Left cardiac atrium (tissue), 4 donors: Measurements from ENCODE around the gene EPHA4. TPM values are rescaled to one million over a fixed set of nuclear protein-coding genes. Genes with fewer than 3 reads are reported as not detected.

Source experiments
- ATAC-seq, 2 donors: fragments of 200-7000 bp; cut with Tn5 transposase; one replicate each; pipeline ENCODE4 v1.9.1; 2020; ENCODE audit warnings: mild to moderate bottlenecking in 2 of 2, moderate library complexity in 2 of 2
- DNase-seq: peaks from one replicate; pipeline ENCODE4 v3.0.0-alpha.2; 2020
- intact Hi-C, 2 donors: fragments of 100-400 bp; cut with DNase I; formaldehyde crosslinking; loops; one replicate each; pipeline versions ENCODE4 v1.14.1 to v1.15.1; 2022 to 2023
- total RNA-seq, 2 donors: library from RNA; stranded (reverse); fragmentation: NEBNext Ultra II Directional; extraction: Animal tissue kit (Norgen Biotek cat#: 25700); gene quantifications; one replicate each; pipeline ENCODE4 v1.2.1, GENCODE V29; 2021
- donor health status: DM: no; HTN: yes; CAD: no.
- donor health status: DM: no; HTN: yes; CAD: no; lungs with severe emphysema.
- donor health status: DM: yes; HTN: yes; CAD: no.
- donor health status: Dilated cardiomyopathy.

The EPHA4 gene
- total RNA-seq, 2 donors from 2014 or later, result 55.8 to 84.1 TPM

DNA sequence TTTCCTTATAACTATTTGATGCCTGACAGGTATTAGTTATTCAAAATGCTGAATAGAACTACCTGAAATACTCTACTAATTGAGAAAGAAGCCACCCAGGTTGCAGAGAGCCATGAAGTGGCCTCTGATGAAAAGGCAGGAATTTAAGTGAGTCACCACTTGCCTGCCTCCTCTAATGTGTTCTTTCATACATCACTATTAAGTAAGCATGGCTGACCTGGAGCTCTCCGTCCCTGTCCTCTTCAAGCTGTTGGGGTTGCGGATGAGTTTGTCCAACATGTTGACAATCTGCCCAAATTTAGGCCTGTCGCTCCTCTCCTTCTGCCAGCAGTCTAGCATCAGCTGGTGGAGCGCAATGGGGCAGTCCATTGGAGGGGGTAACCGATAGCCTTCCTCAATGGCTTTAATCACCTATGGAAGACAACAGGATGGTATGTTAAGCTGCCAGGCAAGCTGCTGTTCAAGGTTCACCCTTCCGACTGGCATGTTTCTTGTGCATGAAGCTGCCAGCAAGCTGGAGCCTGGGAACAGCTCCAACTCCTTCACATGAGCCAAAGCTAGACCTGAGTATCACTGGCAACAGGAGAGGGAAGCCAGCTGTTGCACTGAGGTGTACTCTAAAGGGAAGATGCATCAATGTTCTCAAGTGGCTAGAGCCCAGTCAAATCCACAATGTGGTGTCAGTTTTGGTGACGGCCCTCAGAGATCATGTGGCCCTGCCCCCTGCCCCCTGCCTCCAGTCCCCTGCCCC lies 142.2 kb downstream of the EPHA4 start:
- ATAC-seq (peak; percentile 59 to 84), DNase-seq (peak; percentile 28)
- intact Hi-C loops, result loop anchor here in 1 of 2 donors (5.0 kb wide), 1 partner anchor 142 kb away; the partner anchor contains the start of gene EPHA4

DNA sequence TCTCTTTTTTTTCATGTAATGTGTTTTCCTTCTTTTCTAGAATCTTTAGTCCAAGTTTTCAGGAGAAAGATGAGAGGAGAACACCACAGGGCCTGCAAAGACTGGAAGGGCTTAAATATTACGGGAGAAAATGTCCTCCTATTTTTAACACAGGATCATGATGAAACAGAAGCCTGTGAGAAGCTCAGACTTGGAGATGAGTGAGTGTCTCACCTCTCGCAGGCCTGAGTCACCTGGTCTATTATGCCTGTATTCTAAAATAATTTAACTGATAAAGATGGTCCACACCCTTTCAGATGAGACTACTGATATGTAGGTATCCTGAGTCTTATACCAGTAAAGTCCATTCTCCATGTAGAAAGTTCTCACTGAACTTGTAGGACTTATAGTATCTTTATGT lies 143.2 kb downstream of the EPHA4 start:
- intact Hi-C loops, result loop anchor here in 1 of 2 donors (5.0 kb wide), 1 partner anchor 143 kb away; the partner anchor contains the start of gene EPHA4
- no peak for DNase-seq
- no peak for ATAC-seq

DNA sequence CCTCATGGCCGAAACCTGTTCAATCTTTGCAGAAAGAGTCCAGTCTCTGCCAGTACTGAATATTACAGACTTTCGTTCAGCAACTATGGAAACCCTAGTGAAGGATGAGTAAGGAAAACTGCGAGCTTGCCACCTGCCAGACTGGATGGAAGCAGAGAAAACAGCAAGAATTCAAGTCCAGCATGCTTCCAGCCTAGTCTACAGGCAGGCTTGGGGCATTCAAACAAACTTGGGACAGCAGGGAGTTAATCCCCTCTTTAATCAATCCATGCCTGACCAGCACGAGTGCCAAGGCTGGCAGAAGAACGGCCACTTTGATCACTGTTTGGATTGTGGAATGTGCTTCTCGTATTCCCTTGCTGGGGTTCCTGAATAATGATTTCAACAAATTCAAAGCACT lies 145.2 kb downstream of the EPHA4 start:
- ATAC-seq, result no peak
- intact Hi-C loops, result loop anchor here in 1 of 2 donors (5.0 kb wide), 1 partner anchor 145 kb away; the partner anchor contains the start of gene EPHA4
- DNase-seq, result no peak

DNA sequence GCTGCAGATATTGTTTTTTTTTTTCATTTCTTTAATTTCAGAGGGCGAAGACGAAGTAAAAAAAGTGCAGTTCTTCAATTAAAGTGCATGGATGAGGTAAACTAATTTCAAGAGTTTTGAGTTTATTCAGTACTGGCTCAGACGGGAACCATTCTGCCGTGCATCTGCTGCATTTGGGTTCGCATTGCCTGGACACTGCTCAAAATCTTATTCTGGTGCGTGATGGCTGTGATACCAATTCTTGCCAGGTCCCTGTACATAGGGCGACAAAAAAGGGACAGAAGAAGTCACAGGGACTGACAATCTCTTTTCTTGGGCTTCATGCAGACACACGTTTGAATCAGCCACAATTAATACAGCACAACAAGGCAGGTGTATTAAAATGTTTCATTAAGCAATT lies 146.2 kb downstream of the EPHA4 start:
- DNase-seq (no peak), ATAC-seq (no peak)
- intact Hi-C loops, result loop anchor here in 1 of 2 donors (5.0 kb wide), 1 partner anchor 146 kb away; the partner anchor contains the start of gene EPHA4

DNA sequence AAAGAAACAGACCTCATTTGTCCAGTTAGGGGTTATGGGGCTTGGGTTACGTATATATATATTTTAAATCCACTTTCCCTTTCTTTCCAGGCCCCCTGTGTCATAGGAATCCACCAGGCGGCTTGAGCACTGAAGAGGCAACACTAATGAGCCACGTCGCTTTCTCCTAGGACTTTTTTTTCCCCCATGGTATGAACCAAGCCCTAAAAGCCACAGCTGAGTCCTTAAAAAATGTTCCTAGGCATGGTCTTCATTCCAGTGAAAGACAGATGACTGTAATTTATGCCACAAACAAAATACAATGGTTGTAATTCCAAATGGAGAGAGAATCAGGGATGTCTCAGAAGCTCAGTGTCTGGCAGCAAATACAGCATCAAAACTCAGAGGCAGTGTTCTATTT lies 146.8 kb downstream of the EPHA4 start:
- ATAC-seq (no peak), DNase-seq (no peak)
- intact Hi-C loops, result loop anchor here in 1 of 2 donors (5.0 kb wide), 1 partner anchor 147 kb away; the partner anchor contains the start of gene EPHA4

DNA sequence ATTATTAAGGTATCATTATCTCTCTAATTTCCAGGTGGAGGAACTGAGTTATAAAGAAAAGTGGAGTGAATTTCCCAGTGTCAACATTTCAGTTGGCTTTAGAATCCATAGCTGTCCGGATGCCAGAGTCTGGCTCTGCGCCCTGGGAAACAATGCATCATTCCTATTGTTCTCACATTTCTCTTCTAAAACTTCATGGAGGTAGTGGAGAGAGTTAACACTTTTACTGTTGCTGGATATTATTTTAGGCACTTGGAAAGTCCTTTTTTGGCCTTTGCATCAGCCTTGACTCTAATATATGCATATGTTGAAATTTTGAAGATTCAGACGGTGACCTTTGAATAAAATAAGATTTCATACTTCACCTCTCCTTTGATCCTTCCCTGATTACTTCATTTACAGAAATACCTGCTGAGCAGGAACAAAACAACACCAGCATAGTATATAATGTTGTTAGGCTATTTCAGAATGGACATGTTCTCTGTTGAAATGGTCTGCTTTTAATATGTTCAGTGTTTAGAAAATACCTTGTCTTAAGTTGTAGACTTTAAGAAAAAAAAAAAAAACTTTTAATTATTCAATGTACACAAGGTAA lies 148.8 kb downstream of the EPHA4 start:
- ATAC-seq (peak in 1 of 2 donors; percentile 42), DNase-seq (peak; percentile 50)
- intact Hi-C loops, result no loop called here

DNA sequence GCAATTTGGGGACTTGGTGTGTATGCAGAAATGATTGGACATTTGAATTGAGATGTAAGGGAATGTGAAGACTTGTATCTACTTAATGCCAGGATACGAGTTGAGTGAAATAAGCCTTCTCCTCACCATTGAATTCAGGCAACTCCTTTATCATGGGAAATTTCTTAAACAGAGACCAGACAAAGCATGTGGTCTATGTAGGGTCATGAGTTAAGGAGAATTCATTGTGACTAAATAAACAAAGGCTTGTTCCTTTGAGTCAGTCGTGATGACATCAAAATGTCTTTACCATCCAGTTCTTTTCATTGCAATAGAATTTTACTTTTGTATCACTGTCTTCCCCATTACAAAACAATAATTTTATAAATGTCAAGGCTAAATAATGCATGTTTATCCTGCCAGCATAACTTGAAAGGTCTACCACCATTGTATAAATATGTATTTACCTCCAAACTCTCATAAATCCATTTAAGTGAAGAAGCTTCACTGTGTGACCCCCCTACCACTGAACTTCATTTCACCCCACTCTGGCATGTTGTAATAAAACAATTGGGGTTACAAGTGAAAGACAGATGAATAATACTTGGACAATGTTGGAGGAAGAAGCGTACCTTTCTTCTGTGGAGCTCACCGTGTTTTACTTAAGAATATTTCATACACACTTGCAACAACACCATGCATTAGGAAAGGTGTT lies 149.4 kb downstream of the EPHA4 start:
- ATAC-seq, result no peak
- DNase-seq, result no peak
- intact Hi-C loops, result no loop called here

DNA sequence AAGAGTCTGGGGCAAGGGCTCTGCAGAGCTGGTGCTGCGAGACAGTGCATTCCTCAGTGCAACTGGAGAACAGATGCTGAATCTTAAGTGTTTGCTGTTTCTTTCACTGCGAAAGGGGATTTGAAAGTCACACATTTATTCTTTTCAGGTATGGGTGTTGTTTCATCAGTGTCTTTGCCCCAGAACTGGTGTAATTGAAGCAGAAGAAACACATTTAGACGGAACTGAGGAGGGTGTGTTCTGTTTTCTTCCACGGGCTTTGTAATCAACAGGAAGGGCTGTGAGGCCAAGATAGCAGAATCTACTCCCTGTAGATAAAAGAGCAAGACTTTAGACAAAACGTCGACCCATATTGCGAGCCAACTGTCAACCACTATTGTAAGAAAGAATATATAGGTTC lies 151.9 kb downstream of the EPHA4 start:
- peak in 1 of 2 donors; percentile 37 for ATAC-seq
- intact Hi-C loops, result no loop called here
- peak; percentile 28 for DNase-seq

DNA sequence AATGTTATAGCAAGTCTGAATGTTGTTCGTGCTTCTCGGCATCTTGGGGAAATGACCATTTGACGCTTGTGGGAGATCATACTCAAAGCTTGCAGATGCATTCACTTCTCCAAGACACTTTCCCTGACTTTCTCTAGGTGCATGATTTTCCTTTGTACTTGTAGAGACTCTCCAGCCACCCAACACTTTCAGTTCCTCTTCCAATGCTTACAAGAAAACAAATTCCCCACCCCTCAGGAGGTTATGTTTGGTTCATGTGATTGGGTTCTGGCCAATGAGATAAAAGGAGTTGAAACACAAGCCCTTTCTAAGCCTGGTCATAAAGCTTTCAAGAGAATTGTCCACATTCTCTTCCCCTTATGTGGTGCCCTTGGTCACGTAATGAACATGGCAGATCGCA lies 156.3 kb downstream of the EPHA4 start:
- ATAC-seq (no peak), DNase-seq (no peak)
- intact Hi-C loops, result no loop called here

DNA sequence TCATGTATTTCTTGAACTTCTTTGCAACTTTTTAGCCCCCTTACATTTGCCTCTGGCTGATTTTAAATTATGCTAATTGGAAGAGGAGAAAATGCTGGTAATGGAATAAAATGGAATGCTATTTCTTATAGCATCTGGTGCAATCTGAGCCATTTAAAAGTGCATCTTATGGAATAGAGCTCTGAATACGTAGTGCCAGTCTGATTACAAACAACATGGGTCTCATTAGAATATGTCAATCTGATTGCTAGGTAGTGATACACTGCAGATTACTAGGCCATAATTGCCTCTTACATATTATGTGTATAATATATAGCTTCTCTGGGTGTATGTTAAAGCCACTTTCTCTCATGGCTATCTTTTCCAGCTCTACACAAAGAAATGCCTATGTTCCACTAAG lies 159.1 kb downstream of the EPHA4 start:
- DNase-seq, result no peak
- ATAC-seq, result no peak
- intact Hi-C loops, result no loop called here

DNA sequence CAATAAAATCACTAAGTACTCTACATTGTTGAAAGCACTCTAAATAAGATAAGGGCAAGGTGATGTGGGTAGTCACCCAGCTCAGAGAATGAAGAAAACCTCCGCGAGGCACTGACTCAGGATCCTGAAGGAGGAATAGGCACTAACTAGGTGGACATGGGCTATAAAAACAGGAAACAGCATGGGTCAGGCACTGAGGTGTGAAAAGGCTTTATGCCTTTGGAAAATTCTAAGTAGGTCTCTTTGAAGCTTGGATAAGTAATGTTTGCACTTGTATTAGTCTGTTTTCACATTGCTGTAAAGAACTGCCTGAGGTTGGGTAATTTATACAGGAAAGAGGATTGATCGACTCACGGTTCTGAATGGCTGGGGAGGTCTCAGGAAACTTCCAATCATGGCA lies 161.6 kb downstream of the EPHA4 start:
- ATAC-seq, result no peak
- intact Hi-C loops, result no loop called here
- DNase-seq, result no peak

DNA sequence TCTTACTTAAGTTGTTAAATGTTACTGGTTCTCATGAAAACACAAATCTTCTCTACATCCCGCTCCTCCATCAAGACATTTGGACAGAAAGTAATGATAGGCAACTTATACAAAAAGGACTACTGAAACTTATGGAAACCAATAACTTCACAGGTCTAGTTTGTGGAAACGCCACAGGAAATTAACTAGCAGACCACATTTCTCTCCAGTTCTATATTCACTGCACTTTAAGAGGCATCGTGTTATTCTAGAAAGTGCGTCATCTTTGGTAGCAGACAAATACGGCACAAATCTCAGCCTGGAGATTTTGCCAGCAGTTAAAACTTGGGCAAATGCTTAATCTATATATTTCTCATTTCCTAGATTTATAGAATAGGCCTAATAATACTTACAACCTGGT lies 164.3 kb downstream of the EPHA4 start:
- DNase-seq (no peak), ATAC-seq (no peak)
- intact Hi-C loops, result no loop called here

DNA sequence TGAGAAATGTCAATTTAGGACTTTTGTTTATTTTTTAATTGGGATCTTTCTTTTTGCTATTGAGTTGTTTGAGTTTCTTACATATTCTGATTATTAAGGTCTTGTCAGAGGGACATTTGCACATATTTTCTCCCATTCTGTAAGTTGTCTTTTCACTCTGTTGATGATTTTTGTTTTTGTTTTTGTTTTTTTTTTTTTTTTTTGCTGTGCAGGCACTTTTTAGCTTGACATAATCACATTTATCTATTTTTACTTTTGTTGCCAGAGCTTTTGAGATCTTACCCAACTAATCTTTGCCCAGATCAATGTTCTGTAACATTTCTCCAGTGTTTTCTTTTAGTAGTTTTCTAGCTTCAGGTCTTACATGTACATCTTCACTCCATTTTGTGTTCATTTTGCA lies 166.6 kb downstream of the EPHA4 start:
- no peak for ATAC-seq
- intact Hi-C loops, result no loop called here

DNA sequence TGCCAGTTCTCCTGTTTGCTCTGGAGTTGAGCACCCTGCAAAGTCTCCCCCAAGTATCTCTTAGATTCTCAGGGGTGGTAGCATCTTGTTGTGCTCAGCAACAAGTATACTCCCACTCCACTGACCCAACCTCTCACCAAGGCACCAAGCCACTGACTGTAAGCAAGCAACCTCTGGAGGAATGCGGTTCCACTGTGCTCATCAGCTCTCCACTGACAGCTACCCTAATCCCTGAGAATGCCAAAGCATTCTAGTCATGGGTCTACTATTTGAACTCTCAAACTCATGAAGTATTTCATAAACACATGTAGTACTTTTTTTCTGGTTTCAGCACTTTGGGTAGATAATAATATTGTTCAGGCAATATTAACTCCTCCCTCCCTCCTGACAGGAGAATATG lies 170.0 kb downstream of the EPHA4 start:
- intact Hi-C loops, result no loop called here
- ATAC-seq (peak in 1 of 2 donors; percentile 83), DNase-seq (no peak)

More for the DNA sequence above, 166.6 kb downstream of the EPHA4 start:
- DNase-seq, result no peak

DNA sequence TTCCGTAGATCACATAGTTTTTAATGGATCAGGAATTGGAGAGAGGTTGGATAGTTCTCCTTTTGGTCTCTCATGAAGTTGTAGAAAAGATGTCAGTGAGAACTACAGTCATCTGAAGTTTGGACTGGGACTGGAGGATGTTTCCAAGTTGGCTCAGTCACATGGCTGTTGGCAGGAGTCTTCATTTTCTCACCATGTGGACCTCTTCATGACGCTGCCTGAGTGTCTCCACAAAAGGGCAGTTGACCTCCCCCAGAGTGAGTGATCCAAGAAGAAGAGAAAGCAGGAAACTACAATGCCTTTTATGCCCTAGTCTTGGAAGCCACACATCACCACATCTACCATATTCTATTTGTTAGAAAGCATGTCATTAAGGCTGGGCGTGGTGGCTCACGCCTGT lies 171.7 kb downstream of the EPHA4 start:
- ATAC-seq (peak; percentile 47 to 68), DNase-seq (no peak)
- intact Hi-C loops, result no loop called here

DNA sequence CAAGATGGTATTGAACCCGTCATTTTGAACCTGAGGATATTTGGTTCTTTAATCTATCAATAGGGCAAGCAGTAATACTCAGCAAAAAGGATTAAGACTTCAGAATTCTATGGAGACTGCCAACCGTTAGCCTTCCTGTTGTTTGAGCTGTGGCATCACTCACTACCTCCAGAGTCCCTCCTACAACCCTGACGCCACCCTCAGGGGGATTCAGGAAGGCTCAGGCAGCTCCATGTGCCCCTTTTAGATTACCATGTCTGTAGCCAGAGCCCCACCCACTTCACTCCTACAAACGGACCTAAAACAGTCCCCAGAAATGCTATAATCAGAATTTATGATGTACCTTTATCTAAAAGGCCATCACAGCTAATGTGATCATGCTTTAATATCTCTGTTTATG lies 172.9 kb downstream of the EPHA4 start:
- ATAC-seq (no peak), DNase-seq (no peak)
- intact Hi-C loops, result no loop called here

DNA sequence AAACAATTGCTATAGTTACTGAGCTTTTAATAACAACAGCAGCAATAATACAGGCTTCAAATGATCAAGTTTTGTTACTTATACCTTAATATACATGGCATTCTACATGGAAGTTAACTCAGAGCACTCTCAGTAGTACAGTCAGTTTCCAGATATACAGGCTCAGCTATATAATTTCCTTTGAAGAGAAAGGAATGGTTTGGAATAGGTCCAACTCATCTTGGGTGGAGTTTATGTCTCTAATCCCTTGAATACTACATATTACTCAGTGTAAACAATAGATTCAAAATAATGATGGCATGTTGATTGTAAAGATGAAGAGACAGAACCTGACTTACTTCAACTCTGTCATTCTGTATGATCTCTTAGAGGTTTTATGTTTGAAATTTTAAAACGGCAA lies 174.9 kb downstream of the EPHA4 start:
- intact Hi-C loops, result no loop called here
- ATAC-seq, result no peak
- no peak for DNase-seq

DNA sequence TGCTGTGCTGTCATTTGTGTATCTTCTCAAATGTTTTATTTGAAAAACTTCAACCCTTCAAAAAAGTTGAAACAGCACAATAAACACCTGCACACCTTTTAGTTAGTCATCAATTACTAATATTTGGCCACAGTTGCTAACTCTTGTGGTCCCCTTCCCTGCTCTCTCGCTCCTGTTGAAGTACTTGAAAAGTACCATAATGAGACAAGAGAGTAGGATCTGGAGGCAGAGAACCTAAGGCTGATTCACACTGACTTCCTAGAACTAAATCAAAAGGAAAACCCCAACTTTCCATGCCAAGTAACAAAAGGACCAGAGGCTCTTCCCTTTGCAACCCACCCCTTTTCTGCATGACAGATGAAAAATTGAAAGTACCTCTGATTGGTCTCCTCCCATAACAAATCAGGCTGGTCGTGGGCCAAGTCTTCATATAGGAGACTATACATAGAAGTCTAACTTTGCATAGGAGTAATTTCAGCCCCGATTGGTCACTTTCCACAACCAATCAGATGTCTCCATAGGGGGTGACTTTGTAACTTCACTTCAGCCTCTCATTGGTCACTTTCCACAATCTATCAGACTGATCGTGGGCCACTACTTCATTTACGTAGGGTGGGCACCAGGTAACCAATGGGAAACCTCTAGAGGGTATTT lies 179.7 kb downstream of the EPHA4 start:
- intact Hi-C loops, result no loop called here
- ATAC-seq (no peak), DNase-seq (no peak)

DNA sequence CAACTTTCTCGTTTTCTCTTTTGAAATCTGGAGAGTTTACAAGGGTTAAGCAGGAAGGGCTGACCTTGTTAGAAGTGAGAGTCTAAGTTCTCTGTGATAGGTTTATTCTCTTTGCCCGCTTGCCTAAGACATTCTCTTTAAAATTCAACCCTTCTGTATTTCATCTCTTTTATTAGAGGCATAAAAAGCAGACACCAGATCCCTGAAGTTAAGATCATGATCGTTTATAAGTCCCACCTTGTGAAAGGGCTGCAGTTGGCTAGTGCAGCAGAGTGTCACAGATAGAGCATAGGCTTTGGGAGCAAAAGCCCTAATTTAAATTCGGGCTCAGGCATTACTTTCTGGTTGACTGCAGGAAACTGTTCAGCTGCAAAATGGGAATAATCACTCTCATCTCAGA lies 181.2 kb downstream of the EPHA4 start:
- no peak for DNase-seq
- ATAC-seq, result no peak
- intact Hi-C loops, result no loop called here

DNA sequence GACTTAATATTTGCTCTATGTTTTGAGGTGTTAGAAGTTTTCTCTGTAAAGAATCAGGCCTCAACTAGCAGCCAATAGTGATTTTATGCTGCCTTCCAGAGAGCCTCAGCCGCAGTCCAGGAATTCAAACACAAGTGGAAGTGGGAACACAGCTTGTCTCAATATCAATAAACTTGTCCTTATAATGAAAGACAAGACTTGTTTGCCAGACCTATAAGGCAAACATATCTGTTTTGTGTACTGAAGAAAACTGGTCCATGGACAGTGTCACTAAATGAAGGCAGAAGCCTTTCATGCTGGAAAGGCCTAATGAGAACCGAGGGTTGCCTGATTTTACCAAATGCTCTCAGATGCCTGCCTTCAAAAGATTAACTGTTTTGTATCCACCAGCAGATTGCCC lies 182.2 kb downstream of the EPHA4 start:
- intact Hi-C loops, result no loop called here
- ATAC-seq (no peak), DNase-seq (no peak)
